NCI-H1417 (cell line): ENCODE results near the gene TYRP1.

Source experiments
- DNase-seq, 3 experiments: peaks; one replicate each; lab custom pipeline; 2025; lab: John Stamatoyannopoulos, UW

The TYRP1 gene

GRCh38 chr9:12697719-12698118, 4.5 kb downstream of the TYRP1 start:
- peak in 1 of 3 experiments; percentile 29 for DNase-seq

GRCh38 chr9:12698266-12698665, 5.1 kb downstream of the TYRP1 start:
- peak in 1 of 3 experiments; percentile 29 for DNase-seq

DNA sequence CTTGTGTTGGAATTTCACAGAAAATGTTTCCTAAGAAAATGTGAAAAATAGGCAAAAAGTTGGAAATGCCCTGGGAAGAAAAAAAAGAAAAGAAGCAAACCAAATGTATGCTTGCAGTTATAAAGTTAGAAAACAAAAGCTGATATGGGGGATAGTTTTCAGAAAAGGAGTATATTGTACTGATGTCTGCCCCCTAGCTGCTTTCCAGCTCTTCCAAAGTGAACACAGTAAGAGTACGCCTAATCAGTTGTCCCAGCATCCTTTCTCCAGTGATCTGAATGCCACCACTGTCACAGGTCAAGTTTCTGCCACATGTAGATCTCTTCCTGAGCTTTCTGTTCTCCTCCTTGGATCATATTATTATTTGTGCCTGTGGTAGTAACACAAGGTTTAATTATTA, 5.8 kb downstream of the TYRP1 start:
- no peak for DNase-seq

DNA sequence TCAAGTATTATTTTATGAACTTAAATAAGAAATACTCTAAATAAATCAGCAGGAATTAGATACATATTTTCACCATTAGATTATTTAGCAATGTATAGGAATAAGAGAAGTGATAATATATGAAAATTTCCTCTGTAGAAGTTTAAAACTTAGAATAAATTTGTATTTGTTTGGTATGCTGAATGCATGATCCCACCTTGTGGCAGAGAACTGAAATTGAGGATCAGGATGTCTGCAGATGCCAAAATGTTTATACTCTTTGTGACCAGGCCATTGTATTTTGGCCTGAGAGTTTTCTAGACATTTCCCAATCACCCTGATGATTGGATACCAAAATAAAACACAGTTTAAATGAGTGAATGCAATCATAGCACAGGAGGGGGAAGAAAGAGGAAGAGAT, 6.3 kb downstream of the TYRP1 start:
- no peak for DNase-seq

DNA sequence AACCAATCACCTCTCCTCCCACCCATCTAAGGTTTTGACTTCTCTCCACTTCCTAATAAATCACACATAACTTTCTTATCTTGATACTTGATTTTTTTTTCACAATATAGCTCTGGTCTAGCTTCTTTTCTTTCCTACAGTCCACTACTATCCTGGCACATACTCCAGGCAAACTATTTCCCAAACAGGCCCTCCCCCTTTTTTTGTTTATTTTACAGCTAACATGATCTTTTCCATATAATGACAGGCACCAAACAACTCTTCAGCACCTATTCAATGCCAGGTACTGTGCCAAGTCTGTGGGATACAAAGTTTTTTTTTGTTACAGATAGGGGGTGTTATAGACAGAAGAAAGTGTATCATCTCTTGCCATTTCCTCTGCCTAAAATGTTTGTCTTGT, 7.9 kb downstream of the TYRP1 start:
- no peak for DNase-seq

DNA sequence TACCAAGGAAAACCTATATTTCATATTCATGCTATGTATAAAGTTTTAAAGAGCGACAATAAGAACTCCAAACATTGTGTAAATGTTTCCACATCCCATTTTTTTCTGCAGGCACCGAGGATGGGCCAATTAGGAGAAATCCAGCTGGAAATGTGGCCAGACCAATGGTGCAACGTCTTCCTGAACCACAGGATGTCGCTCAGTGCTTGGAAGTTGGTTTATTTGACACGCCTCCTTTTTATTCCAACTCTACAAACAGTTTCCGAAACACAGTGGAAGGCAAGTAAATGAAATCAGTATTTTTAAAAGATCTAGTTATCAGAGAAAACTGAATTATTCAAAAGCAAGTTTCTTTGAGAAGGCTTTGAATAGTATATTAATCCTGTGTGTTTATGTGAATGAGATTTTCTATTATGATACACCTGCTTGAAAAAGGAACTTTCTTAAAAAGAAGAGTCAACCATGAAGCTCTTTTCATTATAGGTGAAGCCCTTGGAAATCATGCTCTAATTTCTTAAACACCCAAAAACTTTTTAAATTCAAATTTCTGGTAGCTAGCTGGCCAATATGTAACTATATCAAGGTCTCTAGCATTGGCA, 9.1 kb downstream of the TYRP1 start:
- DNase-seq = peak in 1 of 3 experiments; percentile 8

- DNase-seq = no peak
Measured at GRCh38 chr9:12703996-12704395, 10.8 kb downstream of the TYRP1 start.

GRCh38 chr9:12705738-12706391, 12.7 kb downstream of the TYRP1 start:
- DNase-seq = no peak

GRCh38 chr9:12708562-12709298, 15.5 kb downstream of the TYRP1 start:
- DNase-seq = no peak

DNA sequence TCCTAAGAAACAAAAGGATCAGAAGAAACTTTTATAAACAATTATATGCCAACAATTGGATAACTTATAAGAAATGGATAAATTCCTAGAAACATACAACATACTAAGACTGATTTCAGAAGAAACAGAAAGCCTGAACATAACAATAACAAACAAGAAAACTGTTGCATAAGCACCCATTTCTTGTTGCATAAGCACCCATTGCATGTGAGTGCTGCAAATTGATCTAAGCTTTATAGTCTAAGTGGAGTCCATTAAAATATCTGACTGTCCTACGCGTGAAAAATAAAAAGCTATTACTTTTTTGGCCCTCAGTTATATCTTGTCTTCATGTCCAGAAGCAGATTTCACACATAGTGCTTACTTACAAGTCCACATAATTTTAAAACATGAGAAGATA, 19.3 kb downstream of the TYRP1 start:
- no peak for DNase-seq

- DNase-seq = no peak
Measured at GRCh38 chr9:12715268-12715667, 22.1 kb downstream of the TYRP1 start.

DNA sequence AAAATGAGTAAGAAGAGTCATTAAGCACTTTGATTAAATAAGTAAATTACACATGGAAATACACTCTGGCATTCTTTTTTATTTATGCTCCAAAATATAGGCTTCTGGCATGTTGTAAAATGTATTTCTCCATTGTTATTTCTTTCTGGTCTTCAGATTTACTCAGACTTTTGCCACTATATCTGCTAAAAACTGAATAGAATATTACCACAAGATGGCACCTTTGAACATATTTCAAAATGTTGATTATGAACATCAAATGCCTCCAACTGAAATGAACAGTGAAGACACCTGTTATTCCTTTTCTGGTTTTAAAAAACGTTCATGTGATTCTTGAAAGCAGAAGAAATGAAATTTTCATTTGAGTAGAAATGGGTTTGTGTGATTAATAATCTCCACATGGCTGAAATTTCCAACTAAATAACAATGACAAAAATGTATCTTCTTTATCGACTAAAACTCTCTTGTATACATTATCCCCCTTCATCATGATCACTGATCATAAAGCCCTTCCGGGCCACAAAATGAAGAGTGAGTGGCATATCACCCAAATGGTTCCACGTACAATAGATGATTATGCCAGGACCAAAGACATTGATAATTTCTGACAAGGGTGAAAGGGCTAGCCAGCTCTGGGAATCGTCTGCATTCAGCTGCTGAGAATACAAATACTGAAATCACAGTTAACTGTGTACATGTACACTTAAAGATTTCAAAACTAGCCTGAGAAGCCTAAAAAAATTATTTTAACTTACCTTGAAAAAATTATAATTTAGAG, 23.8 kb downstream of the TYRP1 start:
- DNase-seq = peak in 1 of 3 experiments; percentile 6

GRCh38 chr9:12717907-12718306, 24.7 kb downstream of the TYRP1 start:
- DNase-seq = no peak

DNA sequence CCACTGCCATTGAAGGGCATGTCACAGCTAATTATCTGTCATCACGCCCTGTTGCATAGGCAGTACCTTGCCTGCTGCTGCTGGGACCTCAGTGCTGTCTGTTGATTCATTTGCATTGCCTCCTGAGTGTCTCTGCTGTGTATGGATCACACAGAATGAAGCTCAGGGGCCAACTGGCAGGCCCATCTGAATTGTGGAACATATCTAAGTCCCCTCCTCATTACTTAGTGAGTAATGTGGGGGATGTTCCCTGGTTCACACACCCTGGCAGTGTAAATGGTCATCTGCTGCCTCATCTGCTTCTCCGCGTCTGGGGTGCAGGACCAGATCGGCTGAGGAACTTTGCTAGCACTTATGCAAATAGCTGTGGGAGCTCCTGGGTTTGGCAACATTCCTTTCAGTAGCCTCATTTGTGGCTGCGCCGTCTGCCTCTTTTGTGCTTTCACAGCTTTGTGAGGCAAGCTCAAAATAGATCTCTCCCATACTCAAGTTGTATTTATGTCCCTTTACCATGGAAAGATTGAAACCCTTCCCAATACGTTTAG, 25.4 kb downstream of the TYRP1 start:
- no peak for DNase-seq

GRCh38 chr9:12719431-12719830, 26.2 kb downstream of the TYRP1 start:
- DNase-seq = peak in 2 of 3 experiments; percentile 22

DNA sequence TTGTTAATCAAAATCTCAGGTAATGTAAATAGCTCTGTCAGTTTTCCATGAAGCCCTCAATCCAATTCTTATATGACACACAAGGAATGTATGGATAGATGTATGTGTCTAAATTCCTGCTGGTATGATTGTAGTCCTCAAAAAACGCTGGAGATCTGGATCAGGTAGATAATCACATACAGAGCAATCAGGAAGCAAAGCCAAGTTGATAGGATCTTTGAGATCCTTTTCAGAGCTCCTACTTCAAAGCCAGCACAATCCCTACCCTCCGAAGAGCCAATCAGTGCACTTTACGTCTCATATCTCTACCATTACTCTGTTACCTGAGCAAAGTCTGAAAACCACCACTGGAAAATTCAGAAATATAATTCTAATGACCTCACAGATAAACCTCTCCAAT, 27.4 kb downstream of the TYRP1 start:
- no peak for DNase-seq

DNA sequence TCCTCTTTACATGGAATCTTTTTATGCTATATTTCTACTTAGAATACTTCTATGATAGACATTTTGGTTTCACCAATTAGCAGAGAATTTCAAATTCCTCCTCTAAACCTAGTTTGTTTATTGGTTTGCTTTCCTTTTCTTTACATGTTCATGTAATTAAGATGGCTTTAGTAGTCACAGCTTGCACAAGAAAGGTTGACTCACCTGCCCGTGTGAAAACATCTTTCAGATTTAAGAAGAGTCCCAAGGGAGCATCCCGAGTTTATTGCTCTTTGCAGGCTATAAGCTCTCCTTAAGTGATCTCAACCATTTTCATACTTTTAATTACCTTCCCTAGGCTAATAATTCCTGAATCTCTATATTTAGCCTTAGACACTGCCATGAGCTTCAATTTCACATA, 28.9 kb downstream of the TYRP1 start:
- peak in 1 of 3 experiments; percentile 68 for DNase-seq

GRCh38 chr9:12723409-12724028, 30.3 kb downstream of the TYRP1 start:
- peak in 2 of 3 experiments; percentile 2 to 22 for DNase-seq

- no peak for DNase-seq
Measured at GRCh38 chr9:12726795-12727194, 33.6 kb downstream of the TYRP1 start.

DNA sequence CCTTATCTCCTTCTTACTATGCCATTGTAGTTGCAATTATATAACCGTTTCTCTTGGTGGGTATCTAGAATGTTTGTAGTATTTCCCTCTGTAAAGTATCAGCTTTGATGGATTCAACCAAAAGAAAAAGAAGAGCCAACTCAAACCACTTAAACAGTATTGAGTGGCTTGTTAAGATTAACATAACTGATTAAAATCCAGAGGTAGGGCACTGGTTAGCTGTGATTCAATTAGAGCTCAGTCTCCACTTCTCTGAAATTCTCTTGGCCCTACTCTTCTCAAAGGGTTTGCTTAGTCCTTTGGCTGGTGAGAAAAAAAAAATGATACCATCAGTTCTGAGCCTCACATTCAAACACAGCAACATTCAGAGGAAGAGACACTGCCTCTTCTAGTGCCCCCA, 37.0 kb downstream of the TYRP1 start:
- no peak for DNase-seq

DNA sequence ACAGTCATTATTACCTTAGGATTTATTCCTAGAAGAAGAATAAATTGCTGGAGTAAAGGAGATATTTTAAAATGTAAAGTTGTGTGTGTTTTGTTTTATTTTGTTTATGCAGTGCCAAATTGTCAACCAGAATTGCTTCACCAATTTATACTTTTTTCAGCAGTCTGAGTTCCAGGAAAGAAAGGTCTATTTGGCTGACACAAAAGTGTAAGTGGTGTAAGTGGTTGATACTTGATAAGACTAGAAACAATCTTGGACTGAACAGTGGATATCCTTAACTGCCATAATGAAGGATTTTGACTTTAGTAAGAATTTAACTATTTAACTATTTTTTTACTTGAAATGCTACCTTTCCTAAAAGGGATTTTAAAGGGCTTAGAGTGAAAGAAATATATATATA, 37.7 kb downstream of the TYRP1 start:
- DNase-seq = no peak

DNA sequence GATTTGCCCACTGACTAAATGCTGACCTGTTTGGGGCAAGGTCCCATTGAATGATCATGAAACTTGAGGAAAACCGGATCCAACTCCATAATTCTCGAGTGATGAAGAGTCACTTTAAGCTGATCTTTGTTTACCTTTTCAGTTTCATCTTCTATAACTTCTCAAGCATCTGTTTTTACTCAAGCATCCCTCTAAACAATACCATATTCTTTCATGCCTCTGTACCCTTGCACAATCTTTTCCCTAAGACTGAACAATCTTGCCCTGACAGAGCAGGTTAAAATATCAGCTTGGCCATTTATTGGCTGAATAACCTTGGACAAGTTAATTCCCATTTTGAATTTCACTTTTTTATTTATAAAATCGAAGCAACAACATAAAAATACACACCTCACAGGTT, 39.8 kb downstream of the TYRP1 start:
- DNase-seq = no peak
